GM19193 (cell line): ENCODE measurements around the gene ADCY10.

Source experiments
- POLR2A ChIP-seq: IDR thresholded peaks from 4 replicates; pipeline ENCODE4 v1.6.1; 2011; ENCODE audit not compliant: insufficient read depth, insufficient read length; ENCODE audit errors: extremely low read depth

ADCY10 gene

GRCh38 chr1:167837326-167837725 is 76.6 kb downstream of the ADCY10 start:
- TF ChIP-seq POLR2A, result no peak

- no peak for TF ChIP-seq POLR2A
Measured at GRCh38 chr1:167836197-167836596, 77.7 kb downstream of the ADCY10 start.

- TF ChIP-seq POLR2A, result no peak
Measured at GRCh38 chr1:167833904-167834303, 80.0 kb downstream of the ADCY10 start.

- no peak for TF ChIP-seq POLR2A
Measured at GRCh38 chr1:167832693-167833092, 81.2 kb downstream of the ADCY10 start.

GRCh38 chr1:167829868-167830267 is 84.1 kb downstream of the ADCY10 start:
- TF ChIP-seq POLR2A, result no peak

GRCh38 chr1:167826127-167826526 is 87.8 kb downstream of the ADCY10 start:
- TF ChIP-seq POLR2A, result no peak

- no peak for TF ChIP-seq POLR2A
Measured at GRCh38 chr1:167825419-167826079, 88.4 kb downstream of the ADCY10 start.

GRCh38 chr1:167824163-167824794 is 89.7 kb downstream of the ADCY10 start:
- no peak for TF ChIP-seq POLR2A

- no peak for TF ChIP-seq POLR2A
Measured at GRCh38 chr1:167821969-167822685, 91.8 kb downstream of the ADCY10 start.

- TF ChIP-seq POLR2A, result no peak
Measured at GRCh38 chr1:167821356-167821685, 92.6 kb downstream of the ADCY10 start.

GRCh38 chr1:167820684-167821355 is 93.1 kb downstream of the ADCY10 start:
- no peak for TF ChIP-seq POLR2A

- no peak for TF ChIP-seq POLR2A
Measured at GRCh38 chr1:167819849-167820683, 93.9 kb downstream of the ADCY10 start.

- no peak for TF ChIP-seq POLR2A
Measured at GRCh38 chr1:167815650-167816049, 98.3 kb downstream of the ADCY10 start.

GRCh38 chr1:167812972-167813371 is 101.0 kb downstream of the ADCY10 start:
- TF ChIP-seq POLR2A, result no peak

- no peak for TF ChIP-seq POLR2A
Measured at GRCh38 chr1:167808690-167809089, 105.2 kb downstream of the ADCY10 start.
